Activated naive CD4-positive, alpha-beta T cell treated with anti-CD3 and anti-CD28 coated beads, Interleukin-2, amount 10 ng/mL, durations not matched to agents 7 days and 5 days (primary cell): Measurements from ENCODE around the gene PDE4DIP.
"Not testable (repeated sequence)": the region's sequence is repeated elsewhere in the genome, so short reads cannot be mapped to it uniquely, and the experiment has no call there.

Experiments used
- CTCF ChIA-PET: fragments of 350-600 bp; sonication (Branson Sonifier 250); formaldehyde crosslinking; loops from one replicate; lab custom pipeline; 2021; ENCODE audit warnings: antibody characterized with exemption; lab: Charles Lee
- DNase-seq: peaks from one replicate; pipeline ENCODE4 v3.0.0-alpha.2; 2020
- H3K27ac Mint-ChIP-seq: one replicate; pipeline ENCODE4 v1.8.0; 2021; ENCODE audit warnings: mild to moderate bottlenecking, moderate library complexity, mixed read lengths
- H3K27me3 Mint-ChIP-seq: one replicate; pipeline ENCODE4 v1.8.0; 2021; ENCODE audit warnings: mild to moderate bottlenecking, mixed read lengths
- H3K36me3 Mint-ChIP-seq: one replicate; pipeline ENCODE4 v1.8.0; 2021; ENCODE audit warnings: mixed read lengths
- H3K4me1 Mint-ChIP-seq: one replicate; pipeline ENCODE4 v1.8.0; 2021; ENCODE audit warnings: mixed read lengths
- H3K4me3 Mint-ChIP-seq: one replicate; pipeline ENCODE4 v1.8.0; 2021; ENCODE audit warnings: mild to moderate bottlenecking, moderate library complexity, mixed read lengths
- H3K9me3 Mint-ChIP-seq: one replicate; pipeline ENCODE4 v1.8.0; 2021; ENCODE audit warnings: mixed read lengths

PDE4DIP gene

DNA sequence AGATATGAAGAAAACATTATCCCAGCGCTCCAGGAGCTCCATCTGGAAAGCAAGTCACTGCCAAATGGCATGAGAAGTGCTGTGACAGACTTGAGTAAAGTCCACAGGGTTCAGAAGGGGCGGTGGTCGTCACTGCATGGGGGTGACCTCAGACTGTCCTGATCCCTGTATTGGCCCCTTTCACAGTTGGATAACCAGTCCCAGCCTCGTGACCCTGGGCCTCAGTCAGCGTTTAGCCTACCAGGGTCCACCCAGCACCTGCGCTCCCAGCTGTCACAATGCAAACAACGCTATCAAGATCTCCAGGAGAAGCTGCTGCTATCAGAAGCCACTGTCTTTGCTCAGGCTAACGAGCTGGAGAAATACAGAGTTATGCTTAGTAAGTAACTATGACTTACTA, 158.4 kb downstream of the PDE4DIP start:
- H3K4me3 Mint-ChIP-seq, H3K9me3 Mint-ChIP-seq, H3K4me1 Mint-ChIP-seq, CTCF ChIA-PET, H3K27ac Mint-ChIP-seq, H3K27me3 Mint-ChIP-seq, H3K36me3 Mint-ChIP-seq, DNase-seq: not testable (repeated sequence)

- H3K27ac Mint-ChIP-seq, H3K9me3 Mint-ChIP-seq, CTCF ChIA-PET, H3K4me1 Mint-ChIP-seq, DNase-seq, H3K36me3 Mint-ChIP-seq, H3K27me3 Mint-ChIP-seq, H3K4me3 Mint-ChIP-seq: not testable (repeated sequence)
Measured at GRCh38 chr1:149008326-149008725, 164.1 kb downstream of the PDE4DIP start.

DNA sequence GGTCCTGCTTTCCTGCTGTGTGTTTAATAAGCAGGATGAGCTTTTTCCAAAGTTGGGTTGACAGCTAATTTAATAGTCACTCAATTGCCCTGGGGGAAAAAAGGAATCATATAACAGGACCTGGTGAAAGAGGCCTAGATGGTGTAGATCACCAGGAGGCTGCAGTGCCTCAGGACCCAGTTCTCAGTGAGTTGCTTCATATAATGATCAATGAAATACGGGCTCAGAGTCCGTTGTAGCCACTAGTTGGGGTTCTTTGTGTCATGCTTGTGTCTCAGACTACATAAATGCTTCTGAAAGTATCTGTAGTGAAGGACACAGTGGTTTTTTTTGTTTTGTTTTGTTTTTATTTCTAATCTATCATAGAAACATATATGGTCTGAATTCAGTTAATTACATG, 164.5 kb downstream of the PDE4DIP start:
- H3K27ac Mint-ChIP-seq, CTCF ChIA-PET, H3K9me3 Mint-ChIP-seq, H3K4me3 Mint-ChIP-seq, DNase-seq, H3K27me3 Mint-ChIP-seq, H3K36me3 Mint-ChIP-seq, H3K4me1 Mint-ChIP-seq: not testable (repeated sequence)

DNA sequence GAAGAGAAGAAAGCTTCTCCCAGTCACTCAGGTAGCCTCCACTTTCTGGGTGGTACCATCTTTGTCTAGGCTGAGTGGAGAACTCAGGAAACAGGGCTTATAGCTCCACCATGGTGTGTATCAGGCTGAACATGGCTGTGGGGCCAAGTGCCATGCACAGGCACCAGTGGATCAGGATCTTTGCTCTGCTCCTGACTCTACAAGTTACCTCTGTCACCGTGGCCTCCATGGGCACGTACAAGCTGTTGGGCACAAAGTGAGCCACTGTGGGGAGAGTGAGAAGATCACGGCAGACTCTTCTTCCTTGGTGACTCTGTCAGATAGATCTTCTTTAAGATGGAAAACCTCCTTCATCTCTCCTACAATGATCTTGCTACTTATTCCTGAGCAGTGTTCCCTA, 165.5 kb downstream of the PDE4DIP start:
- H3K4me3 Mint-ChIP-seq, H3K27ac Mint-ChIP-seq, CTCF ChIA-PET, H3K4me1 Mint-ChIP-seq, H3K27me3 Mint-ChIP-seq, H3K9me3 Mint-ChIP-seq, DNase-seq, H3K36me3 Mint-ChIP-seq: not testable (repeated sequence)

GRCh38 chr1:149012599-149012998, 168.4 kb downstream of the PDE4DIP start:
- CTCF ChIA-PET, DNase-seq: not testable (repeated sequence)

GRCh38 chr1:149013513-149013912, 169.3 kb downstream of the PDE4DIP start:
- H3K27ac Mint-ChIP-seq, H3K4me1 Mint-ChIP-seq, H3K4me3 Mint-ChIP-seq, H3K36me3 Mint-ChIP-seq, DNase-seq, H3K27me3 Mint-ChIP-seq, CTCF ChIA-PET, H3K9me3 Mint-ChIP-seq: not testable (repeated sequence)

More at GRCh38 chr1:149012599-149012998, 168.4 kb downstream of the PDE4DIP start:
- H3K9me3 Mint-ChIP-seq, H3K27ac Mint-ChIP-seq, H3K4me3 Mint-ChIP-seq, H3K4me1 Mint-ChIP-seq, H3K36me3 Mint-ChIP-seq, H3K27me3 Mint-ChIP-seq: not testable (repeated sequence)

GRCh38 chr1:149015522-149015921, 171.3 kb downstream of the PDE4DIP start:
- not testable (repeated sequence) for H3K4me1 Mint-ChIP-seq

GRCh38 chr1:149016626-149017025, 172.4 kb downstream of the PDE4DIP start:
- DNase-seq, CTCF ChIA-PET, H3K27ac Mint-ChIP-seq, H3K4me1 Mint-ChIP-seq, H3K4me3 Mint-ChIP-seq, H3K9me3 Mint-ChIP-seq, H3K27me3 Mint-ChIP-seq, H3K36me3 Mint-ChIP-seq: not testable (repeated sequence)

More at GRCh38 chr1:149015522-149015921, 171.3 kb downstream of the PDE4DIP start:
- H3K27ac Mint-ChIP-seq, H3K36me3 Mint-ChIP-seq, CTCF ChIA-PET, DNase-seq, H3K27me3 Mint-ChIP-seq, H3K9me3 Mint-ChIP-seq, H3K4me3 Mint-ChIP-seq: not testable (repeated sequence)

DNA sequence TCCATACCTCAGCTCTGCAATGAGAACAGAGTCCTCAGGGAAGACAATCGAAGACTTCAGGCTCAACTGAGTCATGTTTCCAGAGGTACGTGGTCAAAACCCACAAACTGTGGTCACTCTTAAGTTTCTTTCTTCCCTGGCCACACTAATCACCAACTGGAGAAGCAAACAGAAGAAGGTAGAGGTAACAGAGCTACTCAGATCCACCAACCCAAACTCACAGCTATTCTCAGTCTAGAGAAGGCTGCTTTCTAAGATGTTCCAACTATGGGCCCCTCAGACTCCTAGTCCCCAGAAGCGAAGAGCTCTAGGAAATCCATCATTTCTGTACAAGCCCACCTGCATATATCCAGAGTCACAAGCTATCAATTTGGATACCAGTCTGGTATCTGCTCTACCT, 174.3 kb downstream of the PDE4DIP start:
- DNase-seq, H3K4me3 Mint-ChIP-seq, H3K27me3 Mint-ChIP-seq, H3K9me3 Mint-ChIP-seq, H3K4me1 Mint-ChIP-seq, CTCF ChIA-PET, H3K36me3 Mint-ChIP-seq, H3K27ac Mint-ChIP-seq: not testable (repeated sequence)

GRCh38 chr1:149024327-149024726, 180.1 kb downstream of the PDE4DIP start:
- H3K36me3 Mint-ChIP-seq, H3K27me3 Mint-ChIP-seq, H3K27ac Mint-ChIP-seq, H3K4me1 Mint-ChIP-seq, H3K9me3 Mint-ChIP-seq, CTCF ChIA-PET, DNase-seq, H3K4me3 Mint-ChIP-seq: not testable (repeated sequence)

DNA sequence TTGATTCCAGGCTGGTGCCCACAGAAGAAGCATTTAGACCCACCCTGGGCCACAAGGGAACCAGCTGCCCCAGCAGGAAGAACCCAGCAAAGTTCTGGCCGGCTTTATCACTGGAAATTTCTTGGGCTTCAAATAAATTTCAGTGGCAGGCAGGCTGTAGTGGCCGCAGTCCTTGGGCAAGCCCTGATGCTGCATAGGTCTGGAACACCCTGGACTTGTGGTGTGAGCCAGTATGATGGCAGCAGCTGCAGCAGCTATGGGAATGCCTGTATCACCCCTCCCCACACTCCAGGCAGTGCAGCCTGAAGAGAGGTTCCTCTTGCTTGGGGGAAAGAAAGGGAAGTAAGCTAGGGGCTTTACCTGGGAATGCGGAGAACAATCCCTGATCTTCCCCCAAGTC, 189.7 kb downstream of the PDE4DIP start:
- H3K36me3 Mint-ChIP-seq, H3K9me3 Mint-ChIP-seq, H3K27me3 Mint-ChIP-seq, DNase-seq, H3K4me3 Mint-ChIP-seq, CTCF ChIA-PET, H3K27ac Mint-ChIP-seq, H3K4me1 Mint-ChIP-seq: not testable (repeated sequence)

DNA sequence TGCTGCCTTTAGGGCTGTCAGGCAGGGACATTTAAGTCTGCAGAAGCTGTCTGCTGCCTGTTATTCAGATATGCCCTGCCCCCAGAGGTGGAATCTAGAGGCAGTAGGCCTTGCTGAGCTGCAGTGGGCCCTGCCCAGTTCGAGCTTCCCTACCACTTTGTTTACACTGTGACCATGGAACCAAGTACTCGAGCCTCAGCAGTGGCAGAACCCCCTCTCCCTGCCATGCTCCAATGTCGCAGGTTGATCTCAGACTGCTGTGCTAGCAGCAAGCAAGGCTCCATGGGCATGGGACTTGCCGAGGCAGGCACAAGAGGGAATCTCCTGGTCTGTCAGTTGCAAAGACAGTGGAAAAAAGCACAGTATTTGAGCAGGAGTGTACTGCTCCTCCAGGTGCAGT, 198.8 kb downstream of the PDE4DIP start:
- H3K9me3 Mint-ChIP-seq, H3K27ac Mint-ChIP-seq, H3K4me3 Mint-ChIP-seq, H3K36me3 Mint-ChIP-seq, H3K4me1 Mint-ChIP-seq, CTCF ChIA-PET, DNase-seq: not testable (repeated sequence)
- H3K27me3 Mint-ChIP-seq: peaks cover 19% of the 10 kb centered on the region

DNA sequence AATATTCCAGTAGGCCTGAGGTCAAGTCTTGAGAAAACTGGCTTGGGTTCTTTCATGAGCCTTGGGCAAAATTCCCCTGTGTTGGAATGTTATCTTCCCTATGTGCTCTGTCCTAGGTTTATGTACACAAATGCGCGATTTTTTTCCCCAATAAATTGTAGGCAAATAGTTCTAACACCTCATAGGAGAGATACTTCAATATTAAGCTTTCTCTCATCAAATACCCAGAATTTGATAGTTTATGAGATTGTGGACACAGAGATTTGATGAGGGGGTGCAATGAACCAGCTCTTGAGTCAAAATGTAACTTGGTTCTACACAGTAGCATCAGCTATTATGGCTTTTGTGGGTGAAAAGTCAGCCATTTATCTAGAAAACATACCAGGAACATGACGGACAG, 220.4 kb downstream of the PDE4DIP start:
- DNase-seq, H3K27me3 Mint-ChIP-seq, H3K4me3 Mint-ChIP-seq, H3K27ac Mint-ChIP-seq, H3K9me3 Mint-ChIP-seq, H3K4me1 Mint-ChIP-seq, CTCF ChIA-PET: not testable (repeated sequence)
- peaks cover 23% of the 10 kb centered on the region for H3K36me3 Mint-ChIP-seq

- CTCF ChIA-PET, H3K4me1 Mint-ChIP-seq, H3K27ac Mint-ChIP-seq, DNase-seq, H3K36me3 Mint-ChIP-seq, H3K4me3 Mint-ChIP-seq, H3K9me3 Mint-ChIP-seq, H3K27me3 Mint-ChIP-seq: not testable (repeated sequence)
Measured at GRCh38 chr1:149075505-149076127, 231.4 kb downstream of the PDE4DIP start.
